ENCODE measurements around the gene HIGD2A. TPM values are rescaled to one million over a fixed set of nuclear protein-coding genes. Genes with fewer than 3 reads are reported as not detected.

HIGD2A gene
- total RNA-seq, 2 experiments from 2014 or later: 129 to 142 TPM

- no peak overlapping the region for H3K27ac Mint-ChIP-seq
- ChIA-PET CTCF (interaction anchor here (1.3 kb wide), 1 partner anchor 10 kb away, joined by 4 read pairs; the partner anchor contains the start of gene KIAA1191), POLR2A (interaction anchor here (2.0 kb wide), 1 partner anchor 11 kb away, joined by 6 read pairs; no protein-coding TSS in a partner anchor)
- no peaks in the 10 kb centered on the region for H3K27me3 Mint-ChIP-seq (ENCODE audit: low read depth)
- DNase-seq: no peak
- H3K4me3 Mint-ChIP-seq: no peak overlapping the region
- ATAC-seq: no peak
- no peaks in the 10 kb centered on the region for H3K9me3 Mint-ChIP-seq (ENCODE audit: insufficient read depth)
- peaks cover 5% of the 10 kb centered on the region for H3K36me3 Mint-ChIP-seq (ENCODE audit: low read depth)
- H3K4me1 Mint-ChIP-seq (ENCODE audit: low read depth): peaks cover 8% of the 10 kb centered on the region
Measured at GRCh38 chr5:176371621-176372539, 16.7 kb upstream of the HIGD2A start.

DNA sequence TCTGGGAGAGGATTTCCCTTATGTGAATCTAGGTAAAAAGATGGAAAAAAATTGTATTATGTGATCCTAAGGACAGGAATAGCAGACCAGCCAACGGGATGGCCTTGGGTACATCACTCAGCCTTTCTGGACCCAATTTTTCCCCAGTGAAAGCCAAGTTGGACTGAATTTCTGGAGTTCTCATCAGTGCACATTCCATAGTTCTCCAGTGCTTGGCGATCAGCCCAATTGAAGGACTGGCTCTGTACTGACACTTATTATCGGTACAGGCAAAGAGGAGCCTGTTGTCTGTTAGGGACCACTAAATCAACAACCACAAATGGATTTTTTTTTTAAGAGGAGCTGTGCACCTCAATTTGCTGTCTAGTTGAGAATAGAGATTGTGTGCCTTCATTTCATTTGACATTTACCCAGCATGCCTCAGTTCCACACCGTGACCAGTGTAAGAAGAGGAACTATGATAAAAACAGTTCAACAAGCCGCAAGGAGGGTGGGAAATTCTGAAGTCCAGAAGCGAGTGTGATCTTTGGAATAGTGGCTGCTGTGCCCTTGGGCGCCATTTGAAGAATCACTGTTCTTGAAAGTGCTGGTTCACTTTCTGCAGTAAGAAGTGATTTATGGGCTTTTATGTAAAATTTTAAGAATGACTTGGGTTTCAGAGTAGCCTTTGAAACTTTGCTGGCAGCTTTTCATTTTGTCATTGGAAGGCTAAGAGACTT, 15.3 kb upstream of the HIGD2A start:
- H3K4me3 Mint-ChIP-seq: no peak overlapping the region
- POLR2A ChIA-PET: no interaction called here

GRCh38 chr5:176379881-176380280, 8.7 kb upstream of the HIGD2A start:
- ATAC-seq (no peak), DNase-seq (no peak)
- peaks cover 39% of the 10 kb centered on the region for H3K36me3 Mint-ChIP-seq (ENCODE audit: low read depth)
- H3K4me3 Mint-ChIP-seq: no peak overlapping the region
- H3K9me3 Mint-ChIP-seq (ENCODE audit: insufficient read depth): no peaks in the 10 kb centered on the region
- H3K27me3 Mint-ChIP-seq (ENCODE audit: low read depth): no peaks in the 10 kb centered on the region
- ChIA-PET CTCF (interaction anchor here (1.5 kb wide), 1 partner anchor 9 kb away, joined by 3 read pairs; no protein-coding TSS in a partner anchor), POLR2A (no interaction called here)
- H3K4me1 Mint-ChIP-seq (ENCODE audit: low read depth): no peaks in the 10 kb centered on the region
- no peak overlapping the region for H3K27ac Mint-ChIP-seq

More for the DNA sequence above, 15.3 kb upstream of the HIGD2A start:
- H3K36me3 Mint-ChIP-seq (ENCODE audit: low read depth): no peaks in the 10 kb centered on the region
- ATAC-seq: no peak
- no peaks in the 10 kb centered on the region for H3K4me1 Mint-ChIP-seq (ENCODE audit: low read depth)
- H3K27me3 Mint-ChIP-seq (ENCODE audit: low read depth): no peaks in the 10 kb centered on the region
- no peaks in the 10 kb centered on the region for H3K9me3 Mint-ChIP-seq (ENCODE audit: insufficient read depth)
- CTCF ChIA-PET: no interaction called here
- no peak for DNase-seq
- H3K27ac Mint-ChIP-seq: no peak overlapping the region

DNA sequence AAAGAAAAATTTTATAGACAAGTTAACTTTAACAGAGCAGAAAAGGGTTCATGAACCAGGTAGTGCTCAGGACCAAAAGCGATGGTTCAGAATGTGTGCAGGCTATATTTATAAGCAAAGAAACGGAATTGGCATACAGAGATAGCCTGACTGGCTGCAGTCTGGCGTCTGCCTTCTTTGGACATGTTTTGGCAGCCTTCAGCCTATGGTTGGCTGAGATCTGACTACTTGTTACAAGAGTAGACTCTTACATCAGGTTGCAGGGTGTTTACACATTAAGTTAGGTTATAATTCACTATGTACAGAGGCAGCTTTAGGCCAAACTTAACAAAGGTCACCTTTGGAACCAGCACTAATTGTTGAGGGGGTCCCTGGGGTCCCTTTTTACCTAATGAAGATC, 7.1 kb upstream of the HIGD2A start:
- Mint-ChIP-seq H3K27ac (no peak overlapping the region), H3K27me3 (ENCODE audit: low read depth) (no peaks in the 10 kb centered on the region), H3K36me3 (ENCODE audit: low read depth) (peaks cover 51% of the 10 kb centered on the region), H3K4me1 (ENCODE audit: low read depth) (peaks cover 12% of the 10 kb centered on the region), H3K4me3 (no peak overlapping the region), H3K9me3 (ENCODE audit: insufficient read depth) (no peaks in the 10 kb centered on the region)
- POLR2A ChIA-PET: no interaction called here
- CTCF ChIA-PET: no interaction called here
- DNase-seq: no peak
- no peak for ATAC-seq

DNA sequence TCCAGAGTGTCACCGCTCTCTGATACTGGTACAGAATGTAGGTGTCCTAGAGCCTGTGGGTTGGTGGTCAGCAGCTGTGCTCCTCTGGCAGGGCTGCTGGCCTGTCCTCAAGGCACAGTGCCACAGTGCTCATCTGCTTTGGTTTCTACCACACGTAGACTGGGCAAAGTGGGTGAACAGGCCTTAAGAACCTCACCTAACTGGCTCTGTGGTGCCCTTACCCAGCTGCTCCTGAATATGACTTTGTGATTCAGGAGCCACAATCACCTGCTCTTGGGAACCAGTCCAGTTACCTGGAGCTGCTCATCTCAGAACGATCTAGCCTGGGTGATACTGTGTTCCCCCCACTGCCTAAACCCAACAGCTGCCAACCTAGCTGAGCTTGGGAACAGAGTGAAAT, 6.6 kb upstream of the HIGD2A start:
- H3K36me3 Mint-ChIP-seq (ENCODE audit: low read depth): peaks cover 57% of the 10 kb centered on the region

GRCh38 chr5:176382721-176383120, 5.8 kb upstream of the HIGD2A start:
- H3K36me3 Mint-ChIP-seq (ENCODE audit: low read depth): peaks cover 62% of the 10 kb centered on the region
- DNase-seq: no peak
- no peaks in the 10 kb centered on the region for H3K27me3 Mint-ChIP-seq (ENCODE audit: low read depth)
- H3K4me3 Mint-ChIP-seq: no peak overlapping the region
- peaks cover 24% of the 10 kb centered on the region for H3K4me1 Mint-ChIP-seq (ENCODE audit: low read depth)
- ChIA-PET POLR2A (no interaction called here), CTCF (no interaction called here)
- ATAC-seq: no peak
- no peak overlapping the region for H3K27ac Mint-ChIP-seq
- no peaks in the 10 kb centered on the region for H3K9me3 Mint-ChIP-seq (ENCODE audit: insufficient read depth)

More for the DNA sequence above, 6.6 kb upstream of the HIGD2A start:
- POLR2A ChIA-PET: no interaction called here
- CTCF ChIA-PET: no interaction called here
- H3K27ac Mint-ChIP-seq: no peak overlapping the region
- no peak overlapping the region for H3K4me3 Mint-ChIP-seq
- ATAC-seq (no peak), DNase-seq (no peak)
- peaks cover 18% of the 10 kb centered on the region for H3K4me1 Mint-ChIP-seq (ENCODE audit: low read depth)
- no peaks in the 10 kb centered on the region for H3K9me3 Mint-ChIP-seq (ENCODE audit: insufficient read depth)
- no peaks in the 10 kb centered on the region for H3K27me3 Mint-ChIP-seq (ENCODE audit: low read depth)

DNA sequence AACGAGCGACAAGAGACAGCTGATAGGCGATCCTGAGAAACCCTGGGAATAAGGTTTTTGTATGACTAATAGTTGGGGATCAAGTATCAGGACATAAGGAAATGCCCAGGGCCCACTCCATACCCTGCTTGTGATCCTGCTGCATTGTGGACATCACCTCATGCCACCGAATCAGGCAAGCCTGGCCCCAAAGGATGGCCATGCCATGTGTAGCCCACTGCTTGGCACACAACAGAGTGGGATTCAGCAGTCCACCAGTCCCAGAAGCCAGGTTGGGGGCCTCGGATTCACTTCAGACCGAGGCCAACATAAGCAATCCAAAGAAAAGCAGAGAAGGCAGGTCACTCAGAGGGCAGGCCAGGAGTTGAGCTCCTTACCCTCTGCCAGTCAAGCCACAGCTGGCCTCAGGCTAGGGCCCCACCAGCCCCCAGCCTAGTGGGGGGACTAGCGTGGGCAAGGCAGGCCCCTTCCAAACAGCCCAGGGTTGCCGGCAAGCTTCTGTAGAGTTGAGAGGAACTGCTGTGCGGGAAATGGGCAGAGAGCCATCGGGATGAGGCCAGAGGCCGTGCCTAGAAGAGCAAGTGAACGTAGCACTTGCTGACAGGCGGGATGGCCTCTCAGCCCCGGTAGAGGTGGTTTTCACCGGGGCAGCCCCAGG, 5.2 kb upstream of the HIGD2A start:
- CTCF ChIA-PET: no interaction called here
- H3K36me3 Mint-ChIP-seq (ENCODE audit: low read depth): peaks cover 66% of the 10 kb centered on the region

GRCh38 chr5:176383961-176384360, 4.6 kb upstream of the HIGD2A start:
- CTCF ChIA-PET: no interaction called here
- H3K4me3 Mint-ChIP-seq: no peak overlapping the region
- no peak for DNase-seq
- ATAC-seq: no peak
- POLR2A ChIA-PET: no interaction called here
- no peaks in the 10 kb centered on the region for H3K9me3 Mint-ChIP-seq (ENCODE audit: insufficient read depth)
- peaks cover 66% of the 10 kb centered on the region for H3K36me3 Mint-ChIP-seq (ENCODE audit: low read depth)
- H3K4me1 Mint-ChIP-seq (ENCODE audit: low read depth): peaks cover 24% of the 10 kb centered on the region
- H3K27ac Mint-ChIP-seq: no peak overlapping the region
- no peaks in the 10 kb centered on the region for H3K27me3 Mint-ChIP-seq (ENCODE audit: low read depth)

More for the DNA sequence above, 5.2 kb upstream of the HIGD2A start:
- Mint-ChIP-seq H3K4me1 (ENCODE audit: low read depth) (peaks cover 24% of the 10 kb centered on the region), H3K9me3 (ENCODE audit: insufficient read depth) (no peaks in the 10 kb centered on the region), H3K4me3 (no peak overlapping the region), H3K27ac (no peak overlapping the region), H3K27me3 (ENCODE audit: low read depth) (no peaks in the 10 kb centered on the region)
- POLR2A ChIA-PET: no interaction called here
- DNase-seq (no peak), ATAC-seq (no peak)

- DNase-seq (no peak), ATAC-seq (no peak)
- no peak overlapping the region for H3K27ac Mint-ChIP-seq
- H3K4me1 Mint-ChIP-seq (ENCODE audit: low read depth): peaks cover 24% of the 10 kb centered on the region
- POLR2A ChIA-PET: no interaction called here
- CTCF ChIA-PET: no interaction called here
- H3K9me3 Mint-ChIP-seq (ENCODE audit: insufficient read depth): no peaks in the 10 kb centered on the region
- no peak overlapping the region for H3K4me3 Mint-ChIP-seq
- H3K27me3 Mint-ChIP-seq (ENCODE audit: low read depth): no peaks in the 10 kb centered on the region
- H3K36me3 Mint-ChIP-seq (ENCODE audit: low read depth): peaks cover 66% of the 10 kb centered on the region
Measured at GRCh38 chr5:176384366-176384930, 4.1 kb upstream of the HIGD2A start.

DNA sequence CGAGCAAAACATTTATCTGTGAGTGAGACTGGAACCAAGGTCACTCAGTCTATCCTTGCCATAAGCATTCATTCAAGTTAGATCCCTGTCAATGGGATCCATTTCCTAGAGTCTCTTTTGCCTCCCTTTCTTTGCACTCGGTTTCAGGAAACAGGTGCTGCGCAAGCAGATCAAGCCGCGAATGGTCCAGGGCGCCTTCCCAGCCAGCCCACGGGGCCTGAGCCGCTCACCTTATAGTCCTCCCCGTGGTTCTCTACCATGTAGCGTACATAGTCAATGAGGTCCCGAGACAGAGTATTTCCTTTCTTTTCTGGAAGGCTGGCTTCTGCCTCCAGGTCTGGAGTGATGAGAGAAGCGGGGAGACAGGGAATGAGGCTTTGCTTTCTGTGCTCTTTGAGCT, 3.6 kb upstream of the HIGD2A start:
- no peak overlapping the region for H3K4me3 Mint-ChIP-seq
- H3K27me3 Mint-ChIP-seq (ENCODE audit: low read depth): no peaks in the 10 kb centered on the region
- H3K9me3 Mint-ChIP-seq (ENCODE audit: insufficient read depth): no peaks in the 10 kb centered on the region
- ChIA-PET POLR2A (no interaction called here), CTCF (no interaction called here)
- no peak for ATAC-seq
- peaks cover 67% of the 10 kb centered on the region for H3K36me3 Mint-ChIP-seq (ENCODE audit: low read depth)
- H3K4me1 Mint-ChIP-seq (ENCODE audit: low read depth): peaks cover 27% of the 10 kb centered on the region
- H3K27ac Mint-ChIP-seq: no peak overlapping the region
- DNase-seq: no peak

GRCh38 chr5:176386491-176386890, 2.1 kb upstream of the HIGD2A start:
- Mint-ChIP-seq H3K9me3 (ENCODE audit: insufficient read depth) (no peaks in the 10 kb centered on the region), H3K27ac (peak overlapping the region; percentile 41), H3K4me1 (ENCODE audit: low read depth) (peaks cover 33% of the 10 kb centered on the region), H3K4me3 (peak overlapping the region; percentile 93), H3K36me3 (ENCODE audit: low read depth) (peaks cover 67% of the 10 kb centered on the region), H3K27me3 (ENCODE audit: low read depth) (no peaks in the 10 kb centered on the region)
- ATAC-seq (no peak), DNase-seq (no peak)
- ChIA-PET POLR2A (interaction anchor here (1.1 to 1.3 kb wide), 2 partner anchors 61 to 149 kb away, joined by 3 to 5 read pairs; partner anchors contain the start of gene FAF2), CTCF (no interaction called here)
